ENCODE data around the gene POU3F3. TPM values are rescaled to one million over a fixed set of nuclear protein-coding genes. Genes with fewer than 3 reads are reported as not detected.

POU3F3 gene
- total RNA-seq, 4 donors from 2014 or later: not detected

DNA sequence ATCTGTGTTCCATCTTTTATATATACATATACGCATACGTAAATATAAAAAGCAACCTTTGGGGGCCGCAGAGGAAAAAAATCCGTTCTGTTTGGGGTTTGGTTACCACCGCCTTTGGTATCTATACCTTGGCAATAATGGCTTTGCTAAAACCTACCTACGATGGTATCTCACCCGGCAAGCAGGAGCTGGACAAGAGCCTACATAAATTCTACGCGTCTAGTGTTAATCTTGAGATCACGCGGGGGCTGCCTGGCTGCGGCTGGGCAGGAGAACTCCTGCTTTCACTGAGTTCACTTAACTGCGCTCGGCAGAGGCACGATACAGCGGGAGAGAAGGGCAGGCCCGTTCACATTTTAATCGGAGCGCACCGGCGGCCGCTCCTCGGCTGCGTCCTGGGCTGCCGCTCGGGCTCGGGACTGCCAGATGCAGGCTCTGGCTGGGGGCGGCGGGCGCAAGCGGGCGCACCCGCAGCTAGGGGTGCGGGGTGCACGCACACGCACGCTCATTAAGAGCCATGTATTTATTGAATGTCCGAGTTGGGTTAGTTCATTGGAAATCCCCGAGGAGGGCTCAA, 1.7 kb upstream of the POU3F3 start:
- DNase-seq (ENCODE audit: low spot score): no peak
- TF ChIP-seq, protein P1, sequence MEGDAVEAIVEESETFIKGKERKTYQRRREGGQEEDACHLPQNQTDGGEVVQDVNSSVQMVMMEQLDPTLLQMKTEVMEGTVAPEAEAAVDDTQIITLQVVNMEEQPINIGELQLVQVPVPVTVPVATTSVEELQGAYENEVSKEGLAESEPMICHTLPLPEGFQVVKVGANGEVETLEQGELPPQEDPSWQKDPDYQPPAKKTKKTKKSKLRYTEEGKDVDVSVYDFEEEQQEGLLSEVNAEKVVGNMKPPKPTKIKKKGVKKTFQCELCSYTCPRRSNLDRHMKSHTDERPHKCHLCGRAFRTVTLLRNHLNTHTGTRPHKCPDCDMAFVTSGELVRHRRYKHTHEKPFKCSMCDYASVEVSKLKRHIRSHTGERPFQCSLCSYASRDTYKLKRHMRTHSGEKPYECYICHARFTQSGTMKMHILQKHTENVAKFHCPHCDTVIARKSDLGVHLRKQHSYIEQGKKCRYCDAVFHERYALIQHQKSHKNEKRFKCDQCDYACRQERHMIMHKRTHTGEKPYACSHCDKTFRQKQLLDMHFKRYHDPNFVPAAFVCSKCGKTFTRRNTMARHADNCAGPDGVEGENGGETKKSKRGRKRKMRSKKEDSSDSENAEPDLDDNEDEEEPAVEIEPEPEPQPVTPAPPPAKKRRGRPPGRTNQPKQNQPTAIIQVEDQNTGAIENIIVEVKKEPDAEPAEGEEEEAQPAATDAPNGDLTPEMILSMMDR (IDR thresholded peaks at IDR 0.05): no peak
- no peak for ATAC-seq (ENCODE audit: low FRiP score)

DNA sequence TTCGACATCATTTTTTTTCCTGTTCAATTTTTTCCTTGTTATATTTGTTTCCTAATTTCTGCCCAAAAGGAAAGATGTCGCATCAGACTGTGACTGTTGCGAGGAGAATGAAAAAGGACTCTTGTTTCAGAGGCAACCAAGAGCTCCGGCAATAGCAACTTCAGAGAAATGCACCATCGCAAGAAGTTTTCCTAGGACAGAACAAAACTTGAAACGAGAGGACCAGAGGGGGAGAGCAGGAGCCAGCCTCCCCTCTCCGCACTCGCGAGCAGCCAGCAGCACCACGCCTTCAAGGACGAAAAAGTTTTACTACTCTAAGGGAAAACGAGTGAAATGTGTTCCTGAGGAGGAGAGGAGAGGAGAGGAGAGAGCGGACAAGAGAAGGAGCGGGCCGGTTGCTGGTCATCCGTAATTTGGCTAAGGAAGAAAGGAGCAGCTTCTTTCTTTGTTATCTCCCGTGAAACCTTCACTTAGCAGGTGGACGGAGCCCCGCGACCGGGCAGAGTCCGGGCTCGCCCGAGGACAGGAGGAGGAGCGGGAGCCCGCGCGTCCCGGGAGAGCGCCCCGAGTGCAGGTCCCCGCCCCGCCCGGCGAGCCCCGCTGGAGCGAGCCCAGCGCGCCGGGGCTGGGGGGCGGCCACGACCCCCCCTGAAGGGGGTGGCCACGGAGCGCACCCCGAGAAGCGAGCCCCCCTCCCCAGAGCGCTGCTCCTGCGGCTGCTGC, 744 bp downstream of the POU3F3 start:
- ATAC-seq (ENCODE audit: low FRiP score) (no peak), DNase-seq (ENCODE audit: low spot score) (no peak)
- TF ChIP-seq, protein P1 (IDR thresholded peaks at IDR 0.05): no peak

DNA sequence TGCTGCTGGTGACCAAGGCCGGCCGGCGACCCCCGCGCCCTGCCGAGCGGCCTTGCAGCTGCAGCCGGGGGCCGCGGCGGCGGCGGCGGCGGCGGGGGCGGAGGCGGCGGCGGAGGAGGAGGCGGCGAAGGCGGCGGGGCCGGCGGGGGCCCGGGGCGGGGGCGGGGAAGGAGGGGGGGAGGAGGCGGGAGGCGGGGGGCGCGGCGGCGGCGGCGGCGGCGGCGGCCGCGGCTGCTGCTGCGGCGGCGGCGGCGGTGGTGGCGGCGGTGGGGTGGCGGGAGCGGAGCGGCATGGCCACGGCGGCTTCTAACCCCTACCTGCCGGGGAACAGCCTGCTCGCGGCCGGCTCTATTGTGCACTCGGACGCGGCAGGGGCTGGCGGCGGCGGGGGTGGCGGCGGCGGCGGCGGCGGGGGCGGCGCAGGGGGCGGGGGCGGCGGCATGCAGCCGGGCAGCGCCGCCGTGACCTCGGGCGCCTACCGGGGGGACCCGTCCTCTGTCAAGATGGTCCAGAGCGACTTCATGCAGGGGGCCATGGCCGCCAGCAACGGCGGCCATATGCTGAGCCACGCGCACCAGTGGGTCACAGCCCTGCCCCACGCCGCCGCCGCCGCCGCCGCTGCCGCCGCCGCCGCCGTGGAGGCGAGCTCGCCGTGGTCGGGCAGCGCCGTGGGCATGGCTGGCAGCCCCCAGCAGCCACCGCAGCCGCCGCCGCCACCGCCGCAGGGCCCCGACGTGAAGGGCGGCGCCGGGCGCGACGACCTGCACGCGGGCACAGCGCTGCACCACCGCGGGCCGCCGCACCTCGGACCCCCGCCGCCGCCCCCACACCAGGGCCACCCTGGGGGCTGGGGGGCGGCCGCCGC, 1.5 kb downstream of the POU3F3 start:
- TF ChIP-seq, protein P1 (IDR thresholded peaks at IDR 0.05): no peak
- no peak for ATAC-seq (ENCODE audit: low FRiP score)
- DNase-seq (ENCODE audit: low spot score): no peak

DNA sequence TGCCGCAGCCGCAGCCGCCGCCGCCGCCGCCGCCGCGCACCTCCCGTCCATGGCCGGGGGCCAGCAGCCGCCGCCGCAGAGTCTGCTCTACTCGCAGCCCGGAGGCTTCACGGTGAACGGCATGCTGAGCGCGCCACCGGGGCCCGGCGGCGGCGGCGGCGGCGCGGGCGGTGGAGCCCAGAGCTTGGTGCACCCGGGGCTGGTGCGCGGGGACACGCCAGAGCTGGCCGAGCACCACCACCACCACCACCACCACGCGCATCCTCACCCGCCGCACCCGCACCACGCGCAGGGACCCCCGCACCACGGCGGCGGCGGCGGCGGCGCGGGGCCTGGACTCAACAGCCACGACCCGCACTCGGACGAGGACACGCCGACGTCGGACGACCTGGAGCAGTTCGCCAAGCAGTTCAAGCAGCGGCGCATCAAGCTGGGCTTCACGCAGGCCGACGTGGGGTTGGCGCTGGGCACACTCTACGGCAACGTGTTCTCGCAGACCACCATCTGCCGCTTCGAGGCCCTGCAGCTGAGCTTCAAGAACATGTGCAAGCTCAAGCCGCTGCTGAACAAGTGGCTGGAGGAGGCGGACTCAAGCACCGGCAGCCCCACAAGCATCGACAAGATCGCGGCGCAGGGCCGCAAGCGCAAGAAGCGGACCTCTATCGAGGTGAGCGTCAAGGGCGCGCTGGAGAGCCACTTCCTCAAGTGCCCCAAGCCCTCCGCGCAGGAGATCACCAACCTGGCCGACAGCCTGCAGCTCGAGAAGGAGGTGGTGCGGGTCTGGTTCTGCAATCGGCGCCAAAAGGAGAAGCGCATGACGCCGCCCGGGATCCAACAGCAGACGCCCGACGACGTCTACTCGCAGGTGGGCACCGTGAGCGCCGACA, 2.4 kb downstream of the POU3F3 start:
- TF ChIP-seq, protein P1 (IDR thresholded peaks at IDR 0.05): no peak
- no peak for DNase-seq (ENCODE audit: low spot score)
- ATAC-seq (ENCODE audit: low FRiP score): no peak

DNA sequence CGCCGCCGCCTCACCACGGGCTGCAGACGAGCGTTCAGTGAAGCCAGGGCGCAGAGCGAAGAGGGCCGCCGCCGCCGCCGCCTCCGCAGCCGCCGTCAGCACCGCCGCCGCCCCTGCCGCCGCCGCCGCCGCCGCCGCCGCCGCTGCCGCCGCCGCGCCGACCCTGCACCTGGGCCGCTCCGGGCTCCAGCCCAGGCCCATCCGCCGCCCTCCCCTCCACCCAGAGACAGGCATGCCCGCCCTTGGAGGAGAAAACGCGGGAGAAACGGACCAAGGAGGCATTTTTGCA, 3.0 kb downstream of the POU3F3 start:
- TF ChIP-seq, protein P1 (IDR thresholded peaks at IDR 0.05): no peak
- ATAC-seq (ENCODE audit: low FRiP score) (no peak), DNase-seq (ENCODE audit: low spot score) (no peak)

DNA sequence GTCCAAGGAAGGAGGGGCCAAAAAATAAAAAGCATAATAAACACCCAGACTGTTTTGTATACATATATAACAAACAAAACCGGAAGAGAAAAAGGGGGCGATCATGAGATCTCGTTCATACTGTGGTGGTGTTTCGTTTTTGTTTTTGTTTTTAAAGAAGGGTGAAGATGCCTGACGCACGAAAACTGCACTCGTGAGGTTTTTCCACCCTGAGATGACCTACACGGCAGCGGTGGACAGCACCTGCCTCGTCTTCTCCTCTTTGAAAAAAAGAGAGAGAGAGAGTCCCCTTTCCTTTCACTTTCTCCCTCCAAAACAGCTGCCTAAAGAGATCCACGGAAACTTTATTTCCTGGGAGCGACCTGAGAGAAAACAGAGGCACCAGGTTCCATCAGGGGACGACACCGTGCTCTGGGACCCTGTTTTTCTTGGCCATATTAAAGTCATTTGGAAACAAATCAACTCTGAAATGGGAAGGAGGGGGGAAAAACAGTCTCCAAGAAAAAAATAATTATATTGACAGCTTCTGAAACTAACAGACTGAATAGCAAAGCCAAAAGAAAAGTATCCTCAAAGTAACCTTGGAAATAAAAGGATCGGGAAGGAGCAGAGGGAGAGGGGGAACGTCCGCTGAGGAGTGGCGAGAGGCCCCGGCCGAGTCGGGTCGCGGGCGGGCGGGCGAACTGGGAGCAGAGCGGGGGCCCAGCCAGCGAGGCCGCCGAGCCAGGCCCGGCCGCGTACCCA, 3.5 kb downstream of the POU3F3 start:
- no peak for ATAC-seq (ENCODE audit: low FRiP score)
- DNase-seq (ENCODE audit: low spot score): no peak
- TF ChIP-seq, protein P1 (IDR thresholded peaks at IDR 0.05): no peak

All from omental fat pad (tissue), 4 donors.